HG03045 (cell line): Measurements from ENCODE around the gene WAPL.
"Not testable (repeated sequence)": the region's sequence is repeated elsewhere in the genome, so short reads cannot be mapped to it uniquely, and the experiment has no call there.

Experiments
- ATAC-seq: cut with Tn5 transposase; IDR thresholded peaks from one replicate; pipeline ENCODE4 v1.9.1; 2021; ENCODE audit warnings: mild to moderate bottlenecking, moderate library complexity; ENCODE audit not compliant: unreplicated experiment

Gene WAPL

GRCh38 chr10:86525713-86526112, 4.1 kb upstream of the WAPL start:
- not testable (repeated sequence) for ATAC-seq

- ATAC-seq, result no peak
Measured at GRCh38 chr10:86524225-86524962, 2.8 kb upstream of the WAPL start.

DNA sequence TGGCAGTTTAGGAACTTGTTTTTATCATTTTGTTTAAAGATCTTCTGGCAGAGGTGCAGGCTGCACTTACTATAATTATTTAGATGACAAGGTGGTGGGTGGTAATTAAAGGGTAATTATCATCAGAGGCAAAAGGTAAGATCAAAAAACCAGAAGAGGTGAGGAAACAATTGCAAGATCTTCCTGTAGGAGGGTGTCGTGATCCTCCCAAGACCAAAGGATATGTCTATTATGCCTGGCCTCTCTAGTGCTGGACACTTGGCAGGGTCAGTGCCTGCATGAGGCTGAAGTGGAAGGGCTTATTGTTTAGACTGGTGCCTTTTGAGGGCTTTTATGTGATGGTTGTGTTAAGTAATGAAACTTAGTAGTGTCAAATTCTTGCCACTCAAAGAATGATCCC, 1.8 kb upstream of the WAPL start:
- ATAC-seq, result no peak

DNA sequence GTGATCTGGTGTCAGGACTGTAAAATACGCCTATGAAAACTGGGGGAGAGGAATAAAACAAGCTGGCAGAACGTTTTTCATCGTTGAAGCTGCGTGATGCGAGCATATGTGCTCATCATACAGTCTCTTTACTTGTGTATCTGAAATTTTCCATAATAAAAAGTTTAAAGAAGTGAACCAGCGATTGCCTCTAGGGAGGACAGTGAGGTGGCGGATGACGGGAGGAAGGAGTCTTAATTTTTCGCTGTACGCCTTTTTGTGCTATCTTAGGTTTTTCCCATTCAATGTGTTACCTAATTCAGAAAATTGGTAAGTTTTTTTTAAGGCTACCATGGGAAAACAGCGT, 891 bp upstream of the WAPL start:
- no peak for ATAC-seq

- peak; percentile 28 for ATAC-seq
Measured at GRCh38 chr10:86520871-86521677, 518 bp downstream of the WAPL start.

GRCh38 chr10:86518781-86519180, 2.8 kb downstream of the WAPL start:
- ATAC-seq, result no peak

GRCh38 chr10:86512137-86512536, 9.5 kb downstream of the WAPL start:
- ATAC-seq, result no peak

DNA sequence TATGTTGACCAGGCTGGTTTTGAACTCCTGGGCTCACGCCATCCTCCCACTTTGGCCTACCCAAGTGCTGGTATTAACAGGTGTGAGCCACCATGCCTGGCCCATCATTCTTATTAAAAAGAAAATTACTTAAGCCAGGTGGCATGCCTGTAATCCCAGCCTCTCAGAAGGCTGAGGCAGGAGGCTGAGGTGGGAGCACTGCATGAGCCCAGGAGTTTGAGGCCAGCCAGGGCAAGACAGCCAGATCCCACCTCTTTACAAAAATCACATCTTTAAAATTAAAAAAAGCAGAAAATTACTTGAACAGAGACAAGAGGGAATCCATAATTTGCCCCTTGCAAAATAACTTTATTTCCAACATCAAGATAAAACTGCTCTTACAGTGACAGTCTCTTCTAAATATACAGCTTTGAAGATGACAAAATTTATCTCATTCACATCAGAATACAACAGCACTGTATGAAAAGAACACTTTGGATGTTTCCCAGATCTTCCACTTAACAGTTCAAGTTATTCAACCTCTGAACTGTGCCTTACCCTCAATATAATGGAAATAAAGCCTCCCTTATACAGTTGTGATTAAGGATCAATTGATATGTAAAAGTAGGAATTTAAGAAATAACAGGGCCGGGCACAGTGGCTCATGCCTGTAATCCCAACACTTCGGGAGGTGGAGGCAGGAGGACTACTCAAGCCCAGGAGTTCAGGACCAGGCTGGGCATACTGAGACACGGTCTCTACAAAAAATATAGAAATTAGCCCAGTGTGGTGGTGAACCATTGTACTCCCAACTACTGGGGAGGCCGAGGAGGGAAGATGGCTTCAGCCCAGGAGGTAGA, 10.3 kb downstream of the WAPL start:
- no peak for ATAC-seq

- ATAC-seq, result no peak
Measured at GRCh38 chr10:86509145-86509544, 12.4 kb downstream of the WAPL start.

DNA sequence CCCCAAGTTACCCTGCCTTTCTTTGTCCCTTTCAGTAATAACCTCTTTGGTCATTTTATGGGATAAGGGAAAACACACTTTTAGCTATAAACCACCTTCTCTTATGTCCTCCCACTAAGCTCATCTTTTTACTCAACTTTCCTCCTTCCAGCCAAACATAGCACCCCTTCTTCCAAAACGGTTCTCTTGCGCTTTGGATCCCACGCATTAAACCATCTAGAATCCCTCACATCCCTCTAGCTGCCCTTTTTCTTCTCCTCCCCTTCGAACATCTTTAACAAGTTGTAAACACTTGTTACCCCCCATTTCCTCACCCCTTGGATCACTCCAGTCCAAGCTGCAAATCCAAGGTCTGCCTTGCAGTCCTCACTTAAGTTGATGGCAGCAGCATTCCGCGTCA, 13.4 kb downstream of the WAPL start:
- ATAC-seq, result no peak

- no peak for ATAC-seq
Measured at GRCh38 chr10:86506499-86506898, 15.1 kb downstream of the WAPL start.

DNA sequence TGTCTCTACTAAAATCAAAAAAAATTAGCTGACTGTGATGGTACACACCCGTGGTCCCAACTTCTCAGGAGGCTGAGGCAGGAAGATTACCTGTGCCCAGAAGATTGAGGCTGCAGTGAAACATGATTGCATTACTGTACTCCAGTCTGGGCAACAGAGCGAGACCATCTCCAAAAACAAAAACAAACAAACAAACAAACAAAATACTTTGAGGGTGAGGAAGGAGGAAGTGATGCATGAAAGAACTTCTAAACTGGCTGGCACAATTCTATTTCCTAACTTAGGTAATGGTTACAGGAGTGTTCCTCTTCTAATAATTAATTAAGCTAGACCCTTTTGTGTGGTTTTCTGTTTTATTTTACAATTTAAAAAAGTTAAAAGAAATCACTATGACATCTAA, 15.5 kb downstream of the WAPL start:
- ATAC-seq, result no peak

DNA sequence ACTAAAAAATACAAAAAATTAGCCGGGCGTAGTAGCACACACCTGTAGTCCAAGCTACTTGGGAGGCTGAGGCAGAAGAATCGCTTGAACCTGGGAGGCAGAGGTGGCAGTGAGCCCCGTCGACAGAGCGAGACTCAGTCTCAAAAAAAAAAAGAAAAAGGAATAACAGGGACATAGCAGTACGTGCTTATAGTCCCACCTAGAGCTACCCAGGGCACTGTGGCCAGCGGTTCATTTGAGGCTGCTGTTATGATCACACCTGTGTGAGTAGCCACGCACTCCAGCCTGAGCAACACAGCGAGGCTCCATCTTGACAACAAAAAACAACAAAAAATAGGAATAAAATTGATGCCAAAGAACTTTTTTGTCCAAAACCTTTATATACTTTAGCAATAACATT, 17.1 kb downstream of the WAPL start:
- ATAC-seq, result no peak

DNA sequence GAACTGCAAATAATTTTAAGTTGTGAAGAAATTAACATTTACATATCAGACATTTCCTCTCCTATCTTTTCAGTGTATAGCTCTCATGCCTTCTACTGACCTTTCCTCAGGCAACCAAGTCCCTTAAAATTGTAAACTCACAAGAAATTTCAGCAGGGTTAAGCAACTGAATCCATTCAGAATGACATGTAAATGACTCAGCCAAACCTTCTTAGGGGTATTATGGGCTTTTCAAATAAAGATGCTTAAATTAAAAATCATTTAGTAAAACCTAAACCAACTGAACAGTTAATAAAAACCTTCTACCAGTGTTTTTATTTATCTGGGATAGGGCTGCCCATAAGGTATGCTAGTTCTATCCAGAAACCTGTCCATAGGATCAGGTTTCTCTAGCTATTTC, 20.7 kb downstream of the WAPL start:
- no peak for ATAC-seq

GRCh38 chr10:86498598-86498997, 23.0 kb downstream of the WAPL start:
- ATAC-seq, result no peak

GRCh38 chr10:86497621-86498020, 24.0 kb downstream of the WAPL start:
- no peak for ATAC-seq

DNA sequence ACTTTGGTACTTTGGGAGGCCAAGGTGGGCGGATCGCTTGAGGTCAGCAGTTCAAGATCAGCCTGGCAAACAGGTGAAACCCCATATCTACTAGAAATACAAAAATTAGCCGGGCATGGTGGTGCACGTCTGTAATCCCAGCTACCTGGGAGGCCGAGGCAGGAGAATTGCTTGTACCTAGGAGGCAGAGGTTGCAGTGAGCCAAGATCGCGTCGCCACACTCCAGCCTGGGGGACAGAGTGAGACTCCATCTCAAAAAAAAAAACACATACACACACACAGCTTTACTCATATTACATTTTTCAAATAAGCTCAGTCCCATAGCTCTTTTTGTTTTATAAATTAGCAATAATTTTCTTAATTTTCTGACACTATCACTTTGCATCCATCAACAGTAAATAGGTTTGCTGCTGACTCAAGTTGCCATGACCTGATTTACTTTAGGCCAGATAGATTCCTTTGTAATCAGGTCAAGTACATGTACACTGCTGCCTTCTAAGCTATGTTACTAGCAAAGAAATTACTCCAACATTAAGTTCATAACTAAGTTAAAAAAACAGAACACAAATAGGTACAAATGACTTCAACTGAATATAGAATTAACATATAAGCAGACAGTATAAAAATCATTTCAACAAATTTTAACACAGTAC, 31.5 kb downstream of the WAPL start:
- no peak for ATAC-seq

- no peak for ATAC-seq
Measured at GRCh38 chr10:86489071-86489810, 32.4 kb downstream of the WAPL start.

DNA sequence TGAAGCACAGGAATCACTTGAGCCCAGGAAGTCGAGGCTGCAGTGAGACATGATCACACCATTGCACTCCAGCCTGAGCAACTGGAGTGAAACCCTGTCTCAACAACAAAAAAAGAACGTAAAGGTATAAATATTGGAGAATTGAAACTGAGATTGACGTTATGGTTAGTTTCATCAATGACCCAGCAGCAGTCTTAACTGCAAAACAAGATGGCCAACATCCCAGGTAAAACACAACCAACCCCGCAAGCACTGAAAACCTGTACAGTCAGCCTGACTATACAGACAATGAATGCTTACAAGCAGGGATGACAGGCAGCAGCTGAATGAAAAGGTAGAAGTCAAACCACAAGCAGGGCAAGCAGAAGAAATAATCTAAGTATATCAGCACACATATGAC, 34.7 kb downstream of the WAPL start:
- peak; percentile 47 for ATAC-seq

DNA sequence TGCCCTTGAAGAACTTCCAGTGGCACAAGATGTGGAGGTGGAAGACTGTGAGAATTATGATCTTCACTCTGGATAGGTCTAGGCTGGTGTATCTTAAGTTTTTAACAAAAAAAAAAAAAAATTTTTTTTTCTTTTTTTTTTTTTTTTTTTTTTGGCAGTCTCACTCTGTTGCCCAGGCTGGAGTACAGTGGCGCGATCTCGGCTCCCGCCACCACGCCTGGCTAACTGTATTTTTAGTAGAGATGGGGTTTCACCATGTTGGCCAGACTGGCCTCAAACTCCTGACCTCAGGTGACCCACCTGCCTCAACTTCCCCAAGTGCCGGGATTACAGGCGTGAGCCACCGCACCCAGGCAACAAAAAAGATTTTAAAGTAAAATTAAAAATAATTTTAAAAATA, 37.9 kb downstream of the WAPL start:
- ATAC-seq, result no peak
